Vagina (tissue), 2 donors: ENCODE results near the gene RASGEF1C. TPM values are rescaled to one million over a fixed set of nuclear protein-coding genes. Genes with fewer than 3 reads are reported as not detected.

Source experiments
- DNase-seq, 2 donors: peaks; one replicate each; pipeline ENCODE4 v3.0.0-alpha.2; 2017; ENCODE audit errors: extremely low spot score in 2 of 2
- H3K27ac ChIP-seq: fragments of 200-600 bp; sonication (generic); one replicate; pipeline ENCODE4 v1.5.1; 2019
- H3K27me3 ChIP-seq: fragments of 200-600 bp; sonication (generic); one replicate; pipeline ENCODE4 v1.5.1; 2019
- H3K36me3 ChIP-seq, 2 donors: fragments of 200-600 bp; sonication (generic); one replicate each; pipeline ENCODE4 v1.5.1; 2017 to 2019
- H3K4me1 ChIP-seq: fragments of 200-600 bp; sonication (generic); one replicate; pipeline ENCODE4 v1.5.1; 2019
- H3K4me3 ChIP-seq, 2 donors: fragments of 200-600 bp; sonication (generic); 1 replicate in 1 of 2; 2 replicates in 1 of 2; pipeline ENCODE4 v1.5.1; 2016 to 2019
- H3K9me3 ChIP-seq: fragments of 200-600 bp; sonication (generic); one replicate; pipeline ENCODE4 v1.5.1; 2019
- POLR2A ChIP-seq, 2 donors: fragments of 450-650 bp; IDR thresholded peaks; one replicate each; pipeline ENCODE4 v1.6.1; 2017; ENCODE audit warnings: antibody characterized with exemption in 2 of 2, mild to moderate bottlenecking in 2 of 2, moderate library complexity in 2 of 2
- POLR2AphosphoS5 ChIP-seq, 2 donors: sonication (generic); formaldehyde crosslinking; IDR thresholded peaks; one replicate each; pipeline ENCODE4 v1.9.0; 2017; ENCODE audit warnings: antibody characterized with exemption in 2 of 2, mild to moderate bottlenecking in 2 of 2, low read depth in 1 of 2; ENCODE audit not compliant: insufficient read depth in 1 of 2
- intact Hi-C: fragments of 100-400 bp; cut with DNase I; formaldehyde crosslinking; loops from one replicate; pipeline ENCODE4 v1.15.1; 2023
- total RNA-seq: library from RNA; depleted of rRNA; stranded (reverse); fragments of >200 nt; gene quantifications from one replicate; pipeline ENCODE4 v1.2.3, GENCODE V29; 2016
- TF ChIP-seq, protein P1 (sequence below), 3 experiments: fragments of 450-650 bp in 2 of 3; fragments of 200-600 bp in 1 of 3; sonication (generic) in 1 of 3; IDR thresholded peaks; one replicate each; pipeline ENCODE4 v1.5.1; 2017 to 2019; ENCODE audit warnings: antibody characterized with exemption in 3 of 3, mild to moderate bottlenecking in 2 of 3, moderate library complexity in 2 of 3

The RASGEF1C gene
- total RNA-seq, 1 donor from 2014 or later, result 2.5 TPM

DNA sequence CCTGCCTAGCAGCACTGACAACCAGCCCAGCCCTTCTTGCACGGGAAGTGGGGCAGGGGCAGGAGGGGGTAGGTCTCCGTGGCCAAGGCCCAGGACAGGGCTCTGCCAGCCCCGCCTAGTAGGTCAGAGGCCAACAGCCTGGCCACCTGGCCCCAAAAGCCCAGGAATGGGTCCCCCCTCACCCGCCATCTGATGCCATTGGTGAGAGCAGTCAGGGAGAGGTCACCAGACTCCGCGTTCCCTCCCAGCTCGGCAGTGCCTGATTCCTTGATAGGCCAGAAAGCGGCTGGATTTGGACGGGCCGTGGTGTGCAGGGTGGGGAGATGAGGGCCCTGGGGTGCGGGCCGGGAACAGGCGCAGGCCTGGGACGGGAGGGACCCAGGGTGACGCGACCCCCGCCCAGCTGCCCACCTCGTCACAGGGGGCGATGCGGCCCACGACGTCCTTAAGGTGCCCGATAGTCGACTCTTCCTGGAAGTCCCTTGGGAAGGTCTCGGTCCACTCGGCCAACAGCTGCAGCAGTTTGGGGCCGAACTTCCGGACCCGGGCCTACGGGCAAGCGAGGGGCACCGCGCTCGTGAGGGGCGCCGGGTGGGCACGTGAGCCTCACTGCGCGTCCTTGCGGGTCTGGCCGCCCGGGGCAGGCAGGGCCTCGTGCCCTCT is 72.9 kb downstream of the RASGEF1C start:
- intact Hi-C loops, result no loop called here
- no peak overlapping the region for H3K4me3 ChIP-seq
- no peaks in the 10 kb centered on the region for H3K36me3 ChIP-seq
- H3K27ac ChIP-seq, result no peak overlapping the region
- H3K27me3 ChIP-seq, result no peaks in the 10 kb centered on the region
- H3K9me3 ChIP-seq, result no peaks in the 10 kb centered on the region
- TF ChIP-seq POLR2A (IDR thresholded peaks at IDR 0.05) (no peak), POLR2AphosphoS5 (IDR thresholded peaks at IDR 0.05; ENCODE audit: insufficient read depth in 1 of 2, low read depth in 1 of 2) (no peak)
- TF ChIP-seq, protein P1, sequence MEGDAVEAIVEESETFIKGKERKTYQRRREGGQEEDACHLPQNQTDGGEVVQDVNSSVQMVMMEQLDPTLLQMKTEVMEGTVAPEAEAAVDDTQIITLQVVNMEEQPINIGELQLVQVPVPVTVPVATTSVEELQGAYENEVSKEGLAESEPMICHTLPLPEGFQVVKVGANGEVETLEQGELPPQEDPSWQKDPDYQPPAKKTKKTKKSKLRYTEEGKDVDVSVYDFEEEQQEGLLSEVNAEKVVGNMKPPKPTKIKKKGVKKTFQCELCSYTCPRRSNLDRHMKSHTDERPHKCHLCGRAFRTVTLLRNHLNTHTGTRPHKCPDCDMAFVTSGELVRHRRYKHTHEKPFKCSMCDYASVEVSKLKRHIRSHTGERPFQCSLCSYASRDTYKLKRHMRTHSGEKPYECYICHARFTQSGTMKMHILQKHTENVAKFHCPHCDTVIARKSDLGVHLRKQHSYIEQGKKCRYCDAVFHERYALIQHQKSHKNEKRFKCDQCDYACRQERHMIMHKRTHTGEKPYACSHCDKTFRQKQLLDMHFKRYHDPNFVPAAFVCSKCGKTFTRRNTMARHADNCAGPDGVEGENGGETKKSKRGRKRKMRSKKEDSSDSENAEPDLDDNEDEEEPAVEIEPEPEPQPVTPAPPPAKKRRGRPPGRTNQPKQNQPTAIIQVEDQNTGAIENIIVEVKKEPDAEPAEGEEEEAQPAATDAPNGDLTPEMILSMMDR (IDR thresholded peaks at IDR 0.05), result no peak
- H3K4me1 ChIP-seq, result no peaks in the 10 kb centered on the region
- DNase-seq, result no peak

DNA sequence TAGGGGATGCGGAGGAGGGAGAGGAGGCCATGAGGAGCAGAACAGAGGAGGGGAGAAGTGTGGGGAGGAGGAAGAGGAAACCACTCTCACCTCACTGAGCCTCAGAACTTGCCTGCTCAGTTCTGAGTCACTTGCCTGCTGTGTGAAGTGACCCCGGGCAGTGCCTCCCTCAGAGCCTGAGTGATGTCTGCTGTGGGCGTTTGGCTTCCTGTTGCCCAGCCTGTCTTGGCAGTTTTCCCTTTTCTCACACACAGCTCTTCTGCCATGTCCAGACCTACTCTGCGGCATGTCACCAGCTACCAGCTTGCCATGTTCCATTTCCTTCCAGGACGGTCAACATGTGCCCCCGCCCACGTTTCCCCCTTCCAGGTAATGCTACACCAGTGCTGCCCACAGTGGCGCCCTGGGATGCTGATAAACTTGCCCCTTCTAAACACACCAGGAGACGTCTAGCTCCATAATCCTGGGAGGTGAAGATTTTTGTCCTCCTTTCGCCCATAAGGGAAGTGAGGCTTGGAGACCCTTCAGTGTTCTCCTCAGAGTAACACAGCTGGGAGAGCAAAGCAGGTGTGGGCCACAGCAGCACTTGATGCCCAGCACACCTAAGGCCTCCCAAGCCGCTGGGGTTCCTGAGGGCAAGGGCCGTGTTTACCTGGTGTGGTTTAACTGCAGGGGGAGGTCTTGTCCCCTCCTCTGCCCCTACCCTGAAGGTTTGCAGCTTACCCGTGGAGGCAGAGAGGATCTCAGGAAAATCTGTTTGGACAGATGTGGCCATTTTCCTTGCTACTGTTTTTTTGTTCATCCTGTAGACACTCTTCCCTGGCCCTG is 73.7 kb downstream of the RASGEF1C start:
- intact Hi-C loops, result no loop called here
- DNase-seq, result peak in 1 of 2 donors; percentile 56
- TF ChIP-seq POLR2AphosphoS5 (IDR thresholded peaks at IDR 0.05; ENCODE audit: insufficient read depth in 1 of 2, low read depth in 1 of 2) (no peak), POLR2A (IDR thresholded peaks at IDR 0.05) (no peak)
- TF ChIP-seq, protein P1 (IDR thresholded peaks at IDR 0.05), result no peak
- Histone ChIP-seq H3K27me3 (no peaks in the 10 kb centered on the region), H3K9me3 (no peaks in the 10 kb centered on the region), H3K4me1 (no peaks in the 10 kb centered on the region), H3K4me3 (no peak overlapping the region), H3K36me3 (no peaks in the 10 kb centered on the region), H3K27ac (no peak overlapping the region)

DNA sequence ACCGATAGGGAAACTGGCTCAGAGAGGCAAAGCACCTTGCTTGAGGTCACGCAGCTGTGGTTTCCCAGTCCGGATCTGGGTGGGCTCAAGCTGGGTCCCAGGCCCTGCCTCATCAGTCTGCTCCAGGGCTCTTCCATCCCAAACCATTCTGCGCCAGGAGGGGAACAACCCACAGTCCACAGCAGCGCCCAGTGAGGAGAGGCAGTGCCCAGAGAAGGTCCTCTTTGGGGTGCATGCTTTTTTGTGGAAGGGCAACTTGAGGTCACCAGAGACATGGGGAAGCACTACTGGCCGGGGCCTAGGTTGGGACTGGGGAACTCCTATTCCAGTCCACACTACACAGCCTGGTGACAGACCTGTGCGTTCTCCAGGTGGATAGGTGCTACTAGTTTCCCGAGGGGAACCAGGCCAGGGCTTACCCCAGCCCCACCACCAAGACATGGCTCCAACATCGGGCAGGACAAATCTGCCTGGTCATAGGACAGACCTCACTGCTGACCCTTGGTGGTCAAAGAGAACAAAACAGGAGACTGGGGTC is 75.0 kb downstream of the RASGEF1C start:
- H3K27ac ChIP-seq, result no peak overlapping the region
- no peaks in the 10 kb centered on the region for H3K36me3 ChIP-seq
- H3K9me3 ChIP-seq, result no peaks in the 10 kb centered on the region
- no peak overlapping the region for H3K4me3 ChIP-seq
- H3K4me1 ChIP-seq, result no peaks in the 10 kb centered on the region
- no peaks in the 10 kb centered on the region for H3K27me3 ChIP-seq
- DNase-seq, result peak in 1 of 2 donors; percentile 71
- no peak for TF ChIP-seq POLR2A (IDR thresholded peaks at IDR 0.05)
- TF ChIP-seq POLR2AphosphoS5 (IDR thresholded peaks at IDR 0.05; ENCODE audit: insufficient read depth in 1 of 2, low read depth in 1 of 2), result no peak
- TF ChIP-seq, protein P1 (IDR thresholded peaks at IDR 0.05), result no peak
- intact Hi-C loops, result no loop called here

DNA sequence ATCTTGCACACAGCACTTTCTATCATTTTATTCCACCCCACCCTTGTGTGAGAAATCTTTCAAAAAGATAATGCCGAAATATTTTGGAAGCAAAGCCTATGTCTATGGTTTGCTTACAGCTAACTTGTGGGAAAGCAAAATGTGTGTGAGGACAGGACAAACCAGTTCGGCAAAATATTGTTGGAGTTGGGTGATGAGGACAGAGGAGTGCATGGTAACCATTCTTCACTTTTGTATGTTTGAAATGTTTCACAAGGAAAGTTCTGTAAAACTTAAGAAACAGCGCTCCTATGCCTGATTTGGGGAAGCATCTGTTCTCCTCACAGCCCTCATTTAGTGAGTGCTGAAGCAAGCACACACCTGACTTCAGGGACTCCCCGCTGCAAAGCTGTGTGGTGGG is 75.5 kb downstream of the RASGEF1C start:
- intact Hi-C loops, result no loop called here
- Histone ChIP-seq H3K27ac (no peak overlapping the region), H3K27me3 (no peaks in the 10 kb centered on the region), H3K4me1 (no peaks in the 10 kb centered on the region), H3K36me3 (no peaks in the 10 kb centered on the region), H3K4me3 (no peak overlapping the region), H3K9me3 (no peaks in the 10 kb centered on the region)
- TF ChIP-seq POLR2A (IDR thresholded peaks at IDR 0.05) (no peak), POLR2AphosphoS5 (IDR thresholded peaks at IDR 0.05; ENCODE audit: insufficient read depth in 1 of 2, low read depth in 1 of 2) (no peak)
- TF ChIP-seq, protein P1 (IDR thresholded peaks at IDR 0.05), result no peak
- no peak for DNase-seq
